ENCODE data around the gene CANT1. TPM values are rescaled to one million over a fixed set of nuclear protein-coding genes. Genes with fewer than 3 reads are reported as not detected.

Gene CANT1
- total RNA-seq, 1 experiment from 2014 or later, result 97.1 TPM

DNA sequence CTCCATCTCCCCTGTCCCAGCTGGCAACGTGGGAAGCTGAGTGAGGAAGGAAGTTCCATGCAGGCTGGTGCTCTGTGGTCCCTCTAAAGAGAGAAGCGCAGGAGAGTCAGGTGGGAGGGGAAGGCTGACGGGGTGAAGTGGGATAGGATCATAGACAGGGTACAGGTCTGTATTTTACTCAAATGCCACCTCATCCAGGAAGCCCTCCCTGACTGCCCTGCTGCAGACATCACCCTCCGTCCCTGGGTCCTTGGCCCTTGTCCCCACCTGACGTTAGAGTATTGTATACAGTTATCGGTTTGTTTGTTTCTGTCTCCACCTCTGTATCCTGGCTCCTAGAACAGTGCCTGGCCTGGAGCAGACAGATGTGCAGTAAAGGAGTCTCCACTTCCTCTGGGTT, 11.7 kb downstream of the CANT1 start:
- no peak for ATAC-seq
- ChIA-PET CTCF (no interaction called here), RAD21 (ENCODE audit: low non-redundant PET in 1 of 2, low total read pairs in 2 of 2, uncharacterized antibody in 2 of 2, unreplicated experiment in 2 of 2) (no interaction called here), POLR2A (no interaction called here)
- Histone ChIP-seq H3K4me3 (replicated peaks in 1 of 2; ENCODE audit: low read depth in 1 of 2, low read length in 2 of 2) (no peak overlapping the region), H3K27ac (ENCODE audit: low read depth, low read length) (no peak overlapping the region; the same call in 1 of the 2 replicates), H3K9ac (ENCODE audit: low read length) (no peak overlapping the region), H2AFZ (ENCODE audit: low read depth, low read length, poor library complexity, severe bottlenecking) (no peak overlapping the region), H3K4me1 (ENCODE audit: control insufficient read depth in 1 of 2, insufficient read depth in 2 of 2, low read length in 2 of 2) (no peaks in the 10 kb centered on the region), H3K9me2 (ENCODE audit: insufficient read depth) (no peaks in the 10 kb centered on the region), H3K4me2 (ENCODE audit: low read length) (no peak overlapping the region), H4K20me1 (ENCODE audit: insufficient read depth) (no peaks in the 10 kb centered on the region; the same call in 1 of the 2 replicates), H3K27me3 (ENCODE audit: insufficient read depth, low read length) (no peaks in the 10 kb centered on the region), H3K36me3 (ENCODE audit: control insufficient read depth in 1 of 2, insufficient read depth in 2 of 2, low read length in 2 of 2) (peaks cover 36 to 59% of the 10 kb centered on the region in 2 experiments; a peak in 3 of 4 replicates), H3K79me2 (ENCODE audit: insufficient read depth, low read length) (peaks cover 76% of the 10 kb centered on the region), H3K9me3 (ENCODE audit: control insufficient read depth in 1 of 2, insufficient read depth in 1 of 2, low read depth in 1 of 2, low read length in 2 of 2) (no peaks in the 10 kb centered on the region)
- DNase-seq (ENCODE audit: low read depth, low spot score), result no peak
- no TSS peak for BruUV-seq (replicated peaks)
- intact Hi-C loops (cut with micrococcal nuclease), result no loop called here
- TF ChIP-seq RAD21 (IDR thresholded peaks at IDR 0.05; ENCODE audit: low read depth) (no peak), ZNF274 (IDR thresholded peaks at IDR 0.05; ENCODE audit: low read depth, low read length) (no peak), POLR2A (IDR thresholded peaks at IDR 0.05; ENCODE audit: borderline replicate concordance, extremely low read depth, insufficient read depth, insufficient read length) (no peak), SP1 (IDR thresholded peaks at IDR 0.05; ENCODE audit: low read depth) (no peak), ZFX (IDR thresholded peaks at IDR 0.05) (no peak), JUND (IDR thresholded peaks at IDR 0.05) (no peak), FOSL1 (IDR thresholded peaks at IDR 0.05; ENCODE audit: low read depth) (no peak), EGR1 (IDR thresholded peaks at IDR 0.05; ENCODE audit: low read depth) (no peak), TCF7L2 (IDR thresholded peaks at IDR 0.05; ENCODE audit: borderline replicate concordance, extremely low read depth, insufficient read depth, insufficient read length) (no peak), CEBPB (IDR thresholded peaks at IDR 0.05; ENCODE audit: low read depth) (no peak)
- TF ChIP-seq, protein P1, sequence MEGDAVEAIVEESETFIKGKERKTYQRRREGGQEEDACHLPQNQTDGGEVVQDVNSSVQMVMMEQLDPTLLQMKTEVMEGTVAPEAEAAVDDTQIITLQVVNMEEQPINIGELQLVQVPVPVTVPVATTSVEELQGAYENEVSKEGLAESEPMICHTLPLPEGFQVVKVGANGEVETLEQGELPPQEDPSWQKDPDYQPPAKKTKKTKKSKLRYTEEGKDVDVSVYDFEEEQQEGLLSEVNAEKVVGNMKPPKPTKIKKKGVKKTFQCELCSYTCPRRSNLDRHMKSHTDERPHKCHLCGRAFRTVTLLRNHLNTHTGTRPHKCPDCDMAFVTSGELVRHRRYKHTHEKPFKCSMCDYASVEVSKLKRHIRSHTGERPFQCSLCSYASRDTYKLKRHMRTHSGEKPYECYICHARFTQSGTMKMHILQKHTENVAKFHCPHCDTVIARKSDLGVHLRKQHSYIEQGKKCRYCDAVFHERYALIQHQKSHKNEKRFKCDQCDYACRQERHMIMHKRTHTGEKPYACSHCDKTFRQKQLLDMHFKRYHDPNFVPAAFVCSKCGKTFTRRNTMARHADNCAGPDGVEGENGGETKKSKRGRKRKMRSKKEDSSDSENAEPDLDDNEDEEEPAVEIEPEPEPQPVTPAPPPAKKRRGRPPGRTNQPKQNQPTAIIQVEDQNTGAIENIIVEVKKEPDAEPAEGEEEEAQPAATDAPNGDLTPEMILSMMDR (IDR thresholded peaks at IDR 0.05 in 2 of 3, conservative IDR thresholded peaks at IDR 0.05 in 1 of 3; ENCODE audit: borderline replicate concordance in 1 of 3, insufficient read depth in 1 of 3, low read depth in 2 of 3, low read length in 2 of 3), result no peak
- TF ChIP-seq, protein P2, sequence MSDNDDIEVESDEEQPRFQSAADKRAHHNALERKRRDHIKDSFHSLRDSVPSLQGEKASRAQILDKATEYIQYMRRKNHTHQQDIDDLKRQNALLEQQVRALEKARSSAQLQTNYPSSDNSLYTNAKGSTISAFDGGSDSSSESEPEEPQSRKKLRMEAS (IDR thresholded peaks at IDR 0.05), result no peak

Data from HCT116 (cell line).